ENCODE measurements around the gene SURF4.

Gene SURF4

GRCh38 chr9:133375724-133376654, at the start of gene SURF4, which contains the start of gene STKLD1:
Gene SURF4 (minus strand): TSS chr9:133376060. CDS start chr9:133375969, 91 bp downstream.
Gene STKLD1 (plus strand): TSS chr9:133376366. CDS start chr9:133376474, 108 bp downstream.
- peak; percentile 42 for DNase-seq (ENCODE audit: low read depth)

GRCh38 chr9:133425049-133425632, 49.3 kb upstream of the SURF4 start:
- DNase-seq (ENCODE audit: low read depth), result no peak

GRCh38 chr9:133424187-133424586, 48.3 kb upstream of the SURF4 start:
- DNase-seq (ENCODE audit: low read depth), result no peak

GRCh38 chr9:133423216-133423615, 47.4 kb upstream of the SURF4 start:
- DNase-seq (ENCODE audit: low read depth), result no peak

- no peak for DNase-seq (ENCODE audit: low read depth)
Observed at GRCh38 chr9:133421615-133422542, 46.0 kb upstream of the SURF4 start, which contains the start of gene ADAMTS13. Gene ADAMTS13 (plus strand): TSS chr9:133422367. CDS start chr9:133422444, 77 bp downstream.

- no peak for DNase-seq (ENCODE audit: low read depth)
Observed at GRCh38 chr9:133420392-133420827, 44.5 kb upstream of the SURF4 start.

- no peak for DNase-seq (ENCODE audit: low read depth)
Observed at GRCh38 chr9:133419005-133419404, 43.1 kb upstream of the SURF4 start.

GRCh38 chr9:133417541-133418461, 41.9 kb upstream of the SURF4 start, which contains the start of gene REXO4:
Gene REXO4 (minus strand): TSS chr9:133418010. CDS start chr9:133417844, 166 bp downstream.
- DNase-seq (ENCODE audit: low read depth), result peak; percentile 42

GRCh38 chr9:133415170-133415569, 39.3 kb upstream of the SURF4 start:
- no peak for DNase-seq (ENCODE audit: low read depth)

GRCh38 chr9:133408042-133408441, 32.2 kb upstream of the SURF4 start:
- DNase-seq (ENCODE audit: low read depth), result no peak

- no peak for DNase-seq (ENCODE audit: low read depth)
Observed at GRCh38 chr9:133406480-133407307, 30.8 kb upstream of the SURF4 start.

- no peak for DNase-seq (ENCODE audit: low read depth)
Observed at GRCh38 chr9:133405508-133406438, 29.9 kb upstream of the SURF4 start.

- DNase-seq (ENCODE audit: low read depth), result no peak
Observed at GRCh38 chr9:133404454-133405002, 28.7 kb upstream of the SURF4 start.

- DNase-seq (ENCODE audit: low read depth), result no peak
Observed at GRCh38 chr9:133403766-133404453, 28.1 kb upstream of the SURF4 start.

GRCh38 chr9:133402689-133403088, 26.8 kb upstream of the SURF4 start:
- no peak for DNase-seq (ENCODE audit: low read depth)

- DNase-seq (ENCODE audit: low read depth), result no peak
Observed at GRCh38 chr9:133401588-133401987, 25.7 kb upstream of the SURF4 start.

GRCh38 chr9:133400292-133400691, 24.4 kb upstream of the SURF4 start:
- no peak for DNase-seq (ENCODE audit: low read depth)

GRCh38 chr9:133397895-133398294, 22.0 kb upstream of the SURF4 start:
- no peak for DNase-seq (ENCODE audit: low read depth)

Measured in HS-27A (cell line).